HG02623 (cell line): ENCODE measurements around the gene SSR2.

Source experiments
- ATAC-seq: cut with Tn5 transposase; IDR thresholded peaks from one replicate; pipeline ENCODE4 v1.9.1; 2021; ENCODE audit warnings: moderate library complexity; ENCODE audit not compliant: unreplicated experiment

Gene SSR2

GRCh38 chr1:155975375-155976061 is 45.2 kb downstream of the SSR2 start:
- ATAC-seq = no peak

DNA sequence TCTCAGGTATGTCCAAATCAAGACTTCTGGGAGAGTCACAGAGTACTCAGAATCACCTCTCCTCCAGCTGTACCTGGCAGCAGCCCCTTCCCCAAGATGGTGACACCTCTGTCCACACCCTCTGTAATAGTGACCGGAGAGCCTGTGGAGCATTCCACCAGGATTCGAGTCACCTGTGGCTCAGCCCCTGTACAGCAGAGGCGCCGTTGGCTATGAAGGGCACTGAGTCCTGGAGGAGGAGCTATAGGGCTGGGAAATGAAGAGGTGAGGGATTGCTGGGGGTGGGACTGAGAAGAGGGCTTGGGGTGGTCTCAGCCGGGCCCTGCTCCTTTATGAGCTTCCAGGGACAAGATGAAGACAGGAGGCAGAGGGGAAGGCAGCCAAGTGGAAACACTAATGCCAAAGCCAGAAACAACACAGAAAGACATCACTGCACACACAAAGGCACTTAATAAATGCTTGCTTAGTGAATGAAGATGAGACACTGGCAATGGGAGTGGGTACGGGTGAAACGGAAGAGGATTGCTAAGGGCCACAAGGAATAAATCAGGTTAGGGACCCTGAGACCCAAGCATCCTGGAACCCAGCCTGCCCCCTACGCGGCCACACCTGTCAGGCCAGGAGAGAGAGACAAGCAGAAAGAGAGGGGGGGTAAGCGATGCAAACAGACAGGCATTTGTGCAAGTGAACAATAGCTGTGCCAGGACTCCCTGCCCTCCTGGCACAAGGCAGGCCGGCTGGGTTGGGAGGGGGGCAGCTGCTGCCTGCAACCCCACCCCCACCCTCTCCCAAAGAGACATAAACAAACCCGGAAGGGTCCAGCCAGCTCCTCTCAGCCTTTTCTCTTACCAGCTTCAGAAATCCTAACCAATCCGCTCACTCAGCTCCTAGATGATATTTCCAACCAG is 46.3 kb downstream of the SSR2 start:
- no peak for ATAC-seq

GRCh38 chr1:155973723-155974122 is 47.0 kb downstream of the SSR2 start:
- no peak for ATAC-seq

DNA sequence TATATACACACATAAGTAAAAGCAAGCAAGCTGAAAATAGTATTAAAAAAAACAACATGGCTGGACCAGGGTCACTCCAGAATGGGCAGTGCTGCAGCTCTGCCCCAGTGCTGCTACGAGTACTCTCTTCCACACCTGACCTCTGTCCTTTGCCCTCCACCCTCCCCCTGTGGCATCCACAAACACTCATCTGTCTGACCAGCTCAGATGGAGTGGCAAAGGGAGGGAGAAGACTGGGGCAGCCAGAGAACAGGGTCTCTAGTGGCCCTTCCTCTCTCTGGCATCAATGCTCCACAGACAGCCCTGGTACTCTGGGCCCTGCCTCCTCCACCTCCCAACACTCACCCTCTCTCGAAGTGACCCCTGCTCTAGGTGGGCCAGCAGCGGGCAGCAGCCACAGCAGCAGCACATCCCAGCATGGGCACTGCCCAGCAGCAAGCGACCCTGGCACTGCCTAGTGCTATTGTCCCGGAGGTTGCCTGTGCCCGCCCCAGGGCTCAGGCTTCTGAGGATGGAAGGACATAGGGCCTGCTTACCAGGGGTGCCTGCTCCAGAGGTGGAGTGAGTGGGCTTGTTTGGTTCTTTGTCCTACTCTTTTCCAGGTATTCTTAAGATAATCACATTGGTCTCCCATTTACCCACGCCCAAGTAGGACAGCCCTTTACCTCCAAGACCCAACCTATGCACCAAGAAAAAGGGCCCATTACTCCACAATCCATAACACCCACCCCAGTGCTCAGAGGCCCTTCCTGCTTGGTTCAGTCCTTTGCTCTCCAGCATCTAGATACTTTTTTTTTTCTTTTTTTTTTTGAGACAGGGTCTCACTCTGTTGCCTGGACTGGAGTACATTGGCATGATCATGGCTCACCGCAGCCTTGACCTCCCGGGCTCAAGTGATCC is 48.6 kb downstream of the SSR2 start:
- no peak for ATAC-seq

DNA sequence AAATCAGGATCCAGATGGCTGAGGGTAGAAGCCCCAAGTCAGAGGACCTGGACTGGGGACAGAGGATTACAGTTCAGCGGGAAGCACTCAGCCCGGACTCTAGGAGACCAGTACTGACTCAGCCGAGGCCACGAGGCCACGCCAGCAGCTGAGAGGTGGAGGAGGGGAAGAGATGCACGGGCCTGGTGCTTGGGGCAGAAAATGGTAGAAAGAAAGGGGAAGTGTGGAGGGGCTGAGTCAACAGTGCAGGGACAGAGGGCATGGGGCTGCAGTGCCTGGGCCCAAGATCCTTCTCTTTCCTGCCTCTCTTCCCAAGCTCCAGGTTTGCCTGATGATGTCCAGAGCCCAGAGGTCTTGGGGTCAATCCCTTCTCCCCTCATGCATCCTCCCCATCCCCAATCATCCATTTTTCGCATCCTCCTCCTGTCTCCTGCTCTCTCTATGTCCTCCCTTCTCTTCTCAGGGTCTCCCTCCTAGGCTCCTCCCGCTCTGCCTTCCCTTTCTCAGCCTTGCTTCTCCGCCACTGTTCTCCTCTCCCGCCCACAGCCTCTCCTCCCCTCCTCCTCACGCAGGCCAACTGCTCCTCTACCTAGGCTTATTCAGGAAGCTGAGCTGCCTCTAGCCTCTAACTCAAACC is 50.1 kb downstream of the SSR2 start:
- no peak for ATAC-seq

GRCh38 chr1:155969377-155969791 is 51.4 kb downstream of the SSR2 start:
- no peak for ATAC-seq

GRCh38 chr1:155968670-155969069 is 52.1 kb downstream of the SSR2 start:
- no peak for ATAC-seq

DNA sequence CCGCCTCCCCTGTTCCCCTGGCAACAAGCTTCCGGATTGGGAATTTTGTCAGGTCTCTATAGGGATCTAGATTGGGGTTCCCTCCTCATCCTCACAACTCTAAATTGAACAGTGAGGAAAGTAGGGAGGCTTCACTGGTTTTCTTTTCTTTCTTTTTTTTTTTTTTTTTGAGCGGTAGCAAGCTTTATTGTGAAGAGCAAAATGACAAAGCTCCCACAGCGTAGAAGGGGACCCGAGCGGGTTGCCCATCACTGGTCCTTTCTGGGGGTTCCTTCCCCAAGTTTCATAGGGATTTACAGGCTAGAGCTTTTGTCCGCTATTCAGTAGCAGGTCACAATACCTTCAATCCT is 52.7 kb downstream of the SSR2 start:
- no peak for ATAC-seq

- no peak for ATAC-seq
Measured at GRCh38 chr1:155967341-155968050, 53.3 kb downstream of the SSR2 start.

- no peak for ATAC-seq
Measured at GRCh38 chr1:155966750-155967149, 54.0 kb downstream of the SSR2 start.

DNA sequence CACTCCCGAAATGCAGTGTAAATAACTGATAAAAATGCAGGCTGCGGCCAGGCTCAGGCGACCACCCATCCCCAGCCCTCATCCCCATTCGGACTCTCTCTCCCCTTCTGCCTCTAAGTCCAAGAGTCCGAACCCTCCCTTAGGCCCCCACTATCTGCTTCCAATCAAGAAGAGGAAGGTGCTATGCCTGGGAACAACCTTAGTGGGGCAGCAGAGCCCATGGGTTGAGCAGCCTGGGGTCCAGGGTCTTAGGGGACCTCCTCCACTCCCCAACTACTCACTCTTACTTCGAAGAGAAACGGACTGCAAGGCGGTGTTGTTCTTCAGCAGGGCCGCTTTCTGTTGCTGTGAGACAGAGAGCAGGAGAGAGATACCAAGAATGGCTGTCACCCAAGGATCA is 54.6 kb downstream of the SSR2 start:
- no peak for ATAC-seq

GRCh38 chr1:155964193-155964592 is 56.6 kb downstream of the SSR2 start:
- no peak for ATAC-seq

DNA sequence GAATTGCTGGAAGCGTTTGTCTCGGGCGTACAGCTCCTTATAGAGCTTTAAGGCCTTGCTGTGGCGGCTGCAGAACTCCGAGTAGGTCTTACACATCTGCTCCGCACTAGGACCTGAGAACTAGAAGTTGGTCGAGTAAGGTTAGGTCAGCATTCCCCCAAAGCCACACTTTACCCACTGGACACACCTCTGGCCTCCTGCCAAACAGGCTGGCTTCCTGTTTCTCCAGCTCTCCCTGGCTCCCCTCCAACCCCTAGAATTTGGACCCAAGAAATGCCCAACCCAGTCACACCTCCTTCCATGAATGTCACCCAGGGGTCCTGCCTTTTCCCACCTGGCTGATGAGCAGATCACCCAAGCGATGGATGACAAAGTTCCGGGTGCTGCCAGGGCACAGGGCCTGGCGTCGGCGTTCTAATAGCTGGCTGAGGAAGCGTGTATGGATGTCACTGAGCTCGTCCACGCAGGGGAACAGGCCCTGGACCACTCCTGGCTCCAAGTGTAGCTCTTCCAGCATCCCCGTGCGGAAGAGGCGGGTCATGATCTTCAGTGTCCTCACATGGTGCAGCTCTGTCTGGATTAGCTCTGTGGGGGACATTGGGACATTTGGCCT is 58.0 kb downstream of the SSR2 start:
- ATAC-seq = no peak

DNA sequence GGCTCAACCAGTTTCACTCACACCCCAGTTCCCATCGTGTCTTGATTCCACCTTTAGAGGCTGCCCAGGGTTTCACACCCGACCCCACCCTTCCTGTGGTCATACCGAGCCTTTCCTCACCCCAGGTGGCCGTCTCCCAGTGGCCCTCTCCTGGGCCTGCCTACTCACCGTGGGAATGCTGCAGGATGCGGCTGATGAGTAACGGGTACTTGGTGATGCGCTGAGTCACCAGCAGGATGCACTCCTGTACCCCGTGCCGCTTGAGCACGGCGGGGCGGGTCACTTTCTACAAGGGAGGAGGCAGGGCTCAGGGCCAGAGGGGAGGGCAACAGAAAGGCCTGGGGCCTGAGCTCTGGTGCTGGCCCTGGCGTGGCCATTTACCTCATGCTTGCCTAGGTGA is 58.8 kb downstream of the SSR2 start:
- ATAC-seq = no peak

DNA sequence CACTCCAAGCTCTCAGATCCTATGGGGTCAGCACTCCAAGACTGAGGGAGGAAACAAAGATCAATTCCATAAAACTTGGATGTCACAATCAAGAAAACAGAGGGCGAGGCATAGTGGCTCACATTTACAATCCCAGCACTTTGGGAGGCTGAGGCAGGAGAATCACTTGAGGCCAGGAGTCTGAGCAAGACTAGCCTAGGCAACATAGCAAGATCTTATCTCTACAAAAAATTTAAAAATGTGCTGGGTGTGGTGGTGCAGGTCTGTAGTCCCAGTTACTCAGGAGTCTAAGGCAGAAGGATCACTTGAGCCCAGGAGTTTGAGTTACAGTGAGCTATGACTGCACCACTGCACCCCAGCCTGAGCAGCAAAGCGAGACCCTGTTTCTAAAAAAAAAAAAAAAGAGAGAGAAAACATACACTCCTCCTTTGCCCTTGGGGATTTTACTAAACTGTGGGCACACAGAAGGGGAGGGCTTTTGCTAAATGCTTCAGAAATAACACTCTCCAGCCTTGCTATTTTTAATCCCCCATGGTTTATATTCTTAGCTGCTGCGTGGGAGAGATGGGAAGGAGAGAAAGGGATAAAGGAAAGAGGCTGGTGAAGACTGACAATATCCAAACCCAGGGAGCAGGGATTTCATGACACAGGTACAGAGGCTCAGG is 60.5 kb downstream of the SSR2 start:
- ATAC-seq = no peak
